ENCODE data around the gene ZC3HAV1.

DNA sequence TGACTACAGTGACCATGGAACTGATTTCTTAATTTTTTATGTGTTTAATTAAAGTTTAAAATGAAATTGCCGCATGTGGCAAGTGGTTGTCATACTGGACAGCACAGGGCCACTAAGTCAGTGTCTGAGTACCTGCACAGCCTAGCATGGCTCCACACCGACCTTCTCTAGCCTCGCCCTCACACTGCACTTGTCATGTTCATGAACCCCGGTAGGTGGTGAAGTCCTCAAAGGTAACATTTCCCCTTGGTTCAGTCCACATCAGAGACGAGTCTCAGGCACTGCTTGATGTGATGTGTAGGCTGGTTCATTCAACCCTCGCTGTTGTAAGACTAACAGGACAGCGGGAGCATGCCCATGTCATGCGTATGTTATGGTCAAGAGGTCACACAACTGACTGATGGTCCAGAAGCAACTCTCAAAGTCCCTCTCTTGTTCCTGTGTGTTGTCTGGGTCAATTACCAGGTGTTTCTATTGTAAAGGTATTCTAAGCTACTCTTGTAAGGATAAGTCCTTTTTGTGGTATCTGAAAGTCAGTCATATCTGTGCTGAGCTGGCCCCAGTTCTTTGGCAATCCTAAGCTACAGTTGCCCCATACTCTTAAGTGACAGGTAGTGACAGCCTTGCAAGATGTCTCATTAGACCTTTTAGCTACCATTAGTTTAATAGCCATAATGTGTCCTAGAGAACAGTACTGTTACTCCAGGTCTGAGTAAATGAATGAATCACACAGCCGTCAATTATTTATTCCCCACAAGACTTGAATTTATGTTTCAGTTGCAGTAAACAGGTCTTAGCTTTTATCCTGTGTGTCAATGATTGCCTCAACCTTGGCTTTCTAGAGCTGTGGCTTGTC is 40.7 kb downstream of the ZC3HAV1 start:
- TF ChIP-seq POLR2A (IDR thresholded peaks at IDR 0.05) = no peak
- TF ChIP-seq, protein P1, sequence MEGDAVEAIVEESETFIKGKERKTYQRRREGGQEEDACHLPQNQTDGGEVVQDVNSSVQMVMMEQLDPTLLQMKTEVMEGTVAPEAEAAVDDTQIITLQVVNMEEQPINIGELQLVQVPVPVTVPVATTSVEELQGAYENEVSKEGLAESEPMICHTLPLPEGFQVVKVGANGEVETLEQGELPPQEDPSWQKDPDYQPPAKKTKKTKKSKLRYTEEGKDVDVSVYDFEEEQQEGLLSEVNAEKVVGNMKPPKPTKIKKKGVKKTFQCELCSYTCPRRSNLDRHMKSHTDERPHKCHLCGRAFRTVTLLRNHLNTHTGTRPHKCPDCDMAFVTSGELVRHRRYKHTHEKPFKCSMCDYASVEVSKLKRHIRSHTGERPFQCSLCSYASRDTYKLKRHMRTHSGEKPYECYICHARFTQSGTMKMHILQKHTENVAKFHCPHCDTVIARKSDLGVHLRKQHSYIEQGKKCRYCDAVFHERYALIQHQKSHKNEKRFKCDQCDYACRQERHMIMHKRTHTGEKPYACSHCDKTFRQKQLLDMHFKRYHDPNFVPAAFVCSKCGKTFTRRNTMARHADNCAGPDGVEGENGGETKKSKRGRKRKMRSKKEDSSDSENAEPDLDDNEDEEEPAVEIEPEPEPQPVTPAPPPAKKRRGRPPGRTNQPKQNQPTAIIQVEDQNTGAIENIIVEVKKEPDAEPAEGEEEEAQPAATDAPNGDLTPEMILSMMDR (IDR thresholded peaks at IDR 0.05) = no peak

Data from adrenal gland (tissue), 5 donors.